ENCODE data around the gene CHAMP1.

DNA sequence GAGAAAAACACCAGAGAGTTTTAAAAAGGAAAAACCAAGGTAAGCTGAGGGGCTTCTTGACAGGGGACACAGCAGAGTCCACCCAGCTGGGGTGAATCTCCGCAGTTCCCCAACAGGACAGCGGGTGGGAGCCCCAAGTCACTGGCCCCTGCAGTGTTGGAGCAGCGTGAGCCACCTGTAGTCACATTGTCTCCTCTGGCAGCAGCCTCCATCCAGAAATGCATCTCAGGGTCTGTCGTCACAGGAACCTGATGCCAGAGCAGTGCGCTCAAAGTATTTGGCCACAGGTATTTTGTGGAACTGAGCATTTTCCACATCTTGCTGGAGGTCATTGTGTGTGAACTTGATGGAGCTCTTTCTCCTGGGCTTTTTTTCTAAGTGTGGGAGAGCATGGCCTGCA, 24.7 kb downstream of the CHAMP1 start:
- TF ChIP-seq, protein P1, sequence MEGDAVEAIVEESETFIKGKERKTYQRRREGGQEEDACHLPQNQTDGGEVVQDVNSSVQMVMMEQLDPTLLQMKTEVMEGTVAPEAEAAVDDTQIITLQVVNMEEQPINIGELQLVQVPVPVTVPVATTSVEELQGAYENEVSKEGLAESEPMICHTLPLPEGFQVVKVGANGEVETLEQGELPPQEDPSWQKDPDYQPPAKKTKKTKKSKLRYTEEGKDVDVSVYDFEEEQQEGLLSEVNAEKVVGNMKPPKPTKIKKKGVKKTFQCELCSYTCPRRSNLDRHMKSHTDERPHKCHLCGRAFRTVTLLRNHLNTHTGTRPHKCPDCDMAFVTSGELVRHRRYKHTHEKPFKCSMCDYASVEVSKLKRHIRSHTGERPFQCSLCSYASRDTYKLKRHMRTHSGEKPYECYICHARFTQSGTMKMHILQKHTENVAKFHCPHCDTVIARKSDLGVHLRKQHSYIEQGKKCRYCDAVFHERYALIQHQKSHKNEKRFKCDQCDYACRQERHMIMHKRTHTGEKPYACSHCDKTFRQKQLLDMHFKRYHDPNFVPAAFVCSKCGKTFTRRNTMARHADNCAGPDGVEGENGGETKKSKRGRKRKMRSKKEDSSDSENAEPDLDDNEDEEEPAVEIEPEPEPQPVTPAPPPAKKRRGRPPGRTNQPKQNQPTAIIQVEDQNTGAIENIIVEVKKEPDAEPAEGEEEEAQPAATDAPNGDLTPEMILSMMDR (IDR thresholded peaks at IDR 0.05), result no peak
- no peak for TF ChIP-seq POLR2A (IDR thresholded peaks at IDR 0.05)
